Measurements from ENCODE around the gene INTS15. TPM values are rescaled to one million over a fixed set of nuclear protein-coding genes. Genes with fewer than 3 reads are reported as not detected.

INTS15 gene
- total RNA-seq, 2 experiments from 2014 or later = 33.0 to 40.9 TPM

- no peak overlapping the region for H2AFZ ChIP-seq (ENCODE audit: low read length)
- no peak for TF ChIP-seq EZH2phosphoT487 (IDR thresholded peaks at IDR 0.05; ENCODE audit: borderline replicate concordance, low read depth, low read length)
- TF ChIP-seq CTCF (conservative IDR thresholded peaks at IDR 0.05; ENCODE audit: low read length) = no peak
- ChIA-PET POLR2A (no interaction called here), CTCF (ENCODE audit: unreplicated experiment) (interaction anchor here (0.5 kb wide), 1 partner anchor 195 kb away, joined by 3 read pairs; no protein-coding TSS in a partner anchor)
- H3K79me2 ChIP-seq (ENCODE audit: insufficient read depth, low read depth, low read length) = peaks cover 17% of the 10 kb centered on the region
- H3K4me1 ChIP-seq (ENCODE audit: insufficient read depth, low read length, poor library complexity, severe bottlenecking) = peaks cover 11% of the 10 kb centered on the region
- no peak for DNase-seq (ENCODE audit: low spot score)
- no peak overlapping the region for H3K4me2 ChIP-seq (ENCODE audit: low read length)
- H3K9me2 ChIP-seq (ENCODE audit: insufficient read depth, low read length) = no peaks in the 10 kb centered on the region
- intact Hi-C loops (cut with micrococcal nuclease; ENCODE audit: unreplicated experiment) = no loop called here
- no peaks in the 10 kb centered on the region for H4K20me1 ChIP-seq (ENCODE audit: insufficient read depth, low read length)
- H3K4me3 ChIP-seq (ENCODE audit: low read depth, low read length, poor library complexity, severe bottlenecking) = no peak overlapping the region
- no TSS peak for BruUV-seq (replicated peaks)
- no peak overlapping the region for H3K27ac ChIP-seq (ENCODE audit: low read depth, low read length, poor library complexity, severe bottlenecking)
- H3K36me3 ChIP-seq (ENCODE audit: insufficient read depth, low read length) = peaks cover 73% of the 10 kb centered on the region
- no peaks in the 10 kb centered on the region for H3K9me3 ChIP-seq (ENCODE audit: low read length)
Measured at GRCh38 chr7:6641305-6642035, 51.6 kb downstream of the INTS15 start.

GRCh38 chr7:6642239-6642839, 52.5 kb downstream of the INTS15 start:
- POLR2A ChIA-PET = no interaction called here

More at GRCh38 chr7:6642239-6642839, 52.5 kb downstream of the INTS15 start:
- H3K27ac ChIP-seq (ENCODE audit: low read depth, low read length, poor library complexity, severe bottlenecking) = no peak overlapping the region
- TF ChIP-seq EZH2phosphoT487 (IDR thresholded peaks at IDR 0.05; ENCODE audit: borderline replicate concordance, low read depth, low read length) (no peak), CTCF (conservative IDR thresholded peaks at IDR 0.05; ENCODE audit: low read length) (no peak)
- peaks cover 82% of the 10 kb centered on the region for H3K36me3 ChIP-seq (ENCODE audit: insufficient read depth, low read length)
- H3K79me2 ChIP-seq (ENCODE audit: insufficient read depth, low read depth, low read length) = peaks cover 17% of the 10 kb centered on the region
- H3K4me1 ChIP-seq (ENCODE audit: insufficient read depth, low read length, poor library complexity, severe bottlenecking) = peaks cover 7% of the 10 kb centered on the region
- H3K9me3 ChIP-seq (ENCODE audit: low read length) = no peaks in the 10 kb centered on the region
- H2AFZ ChIP-seq (ENCODE audit: low read length) = no peak overlapping the region
- no peak overlapping the region for H3K4me3 ChIP-seq (ENCODE audit: low read depth, low read length, poor library complexity, severe bottlenecking)
- CTCF ChIA-PET (ENCODE audit: unreplicated experiment) = no interaction called here
- H3K9me2 ChIP-seq (ENCODE audit: insufficient read depth, low read length) = no peaks in the 10 kb centered on the region
- no peaks in the 10 kb centered on the region for H4K20me1 ChIP-seq (ENCODE audit: insufficient read depth, low read length)
- no peak overlapping the region for H3K4me2 ChIP-seq (ENCODE audit: low read length)
- DNase-seq (ENCODE audit: low spot score) = no peak
- no TSS peak for BruUV-seq (replicated peaks)
- intact Hi-C loops (cut with micrococcal nuclease; ENCODE audit: unreplicated experiment) = no loop called here
